Uterus (tissue), 2 donors: Measurements from ENCODE around the gene STAB2.

ENCODE experiments used
- POLR2A ChIP-seq, 2 donors: fragments of 450-650 bp; IDR thresholded peaks; one replicate each; pipeline ENCODE4 v1.6.1; 2016; ENCODE audit warnings: antibody characterized with exemption in 2 of 2, mild to moderate bottlenecking in 1 of 2, moderate library complexity in 1 of 2
- TF ChIP-seq, protein P1 (sequence below), 4 experiments: fragments of 200-600 bp in 2 of 4; fragments of 450-650 bp in 2 of 4; sonication (generic) in 2 of 4; IDR thresholded peaks; one replicate each; pipeline ENCODE4 v1.5.1; 2016 to 2019; ENCODE audit warnings: antibody characterized with exemption in 4 of 4, mild to moderate bottlenecking in 2 of 4, moderate library complexity in 1 of 4

DNA sequence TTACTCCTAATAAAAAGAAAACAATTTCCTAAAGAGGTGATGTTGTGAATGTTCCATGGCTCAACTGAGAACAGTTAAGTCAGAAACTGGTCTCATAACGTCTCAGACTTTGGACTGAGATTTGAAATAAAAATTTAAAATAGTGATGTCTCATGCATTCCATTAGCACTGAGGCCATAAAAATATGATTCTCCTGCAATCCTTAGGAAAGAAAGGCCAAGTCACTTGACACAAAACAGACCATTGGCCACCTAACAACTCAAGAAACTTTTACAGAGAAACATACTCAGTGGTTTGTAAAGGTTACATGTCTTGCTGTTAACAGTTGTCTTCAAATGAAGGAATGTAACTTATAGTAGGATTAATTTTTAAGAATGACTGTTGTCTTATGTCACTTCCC lies 58.1 kb downstream of the STAB2 start:
- TF ChIP-seq, protein P1, sequence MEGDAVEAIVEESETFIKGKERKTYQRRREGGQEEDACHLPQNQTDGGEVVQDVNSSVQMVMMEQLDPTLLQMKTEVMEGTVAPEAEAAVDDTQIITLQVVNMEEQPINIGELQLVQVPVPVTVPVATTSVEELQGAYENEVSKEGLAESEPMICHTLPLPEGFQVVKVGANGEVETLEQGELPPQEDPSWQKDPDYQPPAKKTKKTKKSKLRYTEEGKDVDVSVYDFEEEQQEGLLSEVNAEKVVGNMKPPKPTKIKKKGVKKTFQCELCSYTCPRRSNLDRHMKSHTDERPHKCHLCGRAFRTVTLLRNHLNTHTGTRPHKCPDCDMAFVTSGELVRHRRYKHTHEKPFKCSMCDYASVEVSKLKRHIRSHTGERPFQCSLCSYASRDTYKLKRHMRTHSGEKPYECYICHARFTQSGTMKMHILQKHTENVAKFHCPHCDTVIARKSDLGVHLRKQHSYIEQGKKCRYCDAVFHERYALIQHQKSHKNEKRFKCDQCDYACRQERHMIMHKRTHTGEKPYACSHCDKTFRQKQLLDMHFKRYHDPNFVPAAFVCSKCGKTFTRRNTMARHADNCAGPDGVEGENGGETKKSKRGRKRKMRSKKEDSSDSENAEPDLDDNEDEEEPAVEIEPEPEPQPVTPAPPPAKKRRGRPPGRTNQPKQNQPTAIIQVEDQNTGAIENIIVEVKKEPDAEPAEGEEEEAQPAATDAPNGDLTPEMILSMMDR (IDR thresholded peaks at IDR 0.05): no peak
- TF ChIP-seq POLR2A (IDR thresholded peaks at IDR 0.05): no peak
